GM20000 (cell line): ENCODE measurements around the gene NLRP3.
"Not testable (repeated sequence)": the region's sequence is repeated elsewhere in the genome, so short reads cannot be mapped to it uniquely, and the experiment has no call there.

Source experiments
- DNase-seq: peaks from one replicate; pipeline ENCODE4 v3.0.0; 2012; ENCODE audit warnings: low spot score
- TF ChIP-seq, protein P1 (sequence below): IDR thresholded peaks from 2 replicates; pipeline ENCODE4 v1.5.1; 2012; ENCODE audit warnings: mild to moderate bottlenecking, control low read depth; ENCODE audit errors: extremely low read depth, missing control alignments

NLRP3 gene

GRCh38 chr1:247465796-247466195, 49.8 kb downstream of the NLRP3 start:
- TF ChIP-seq, protein P1, sequence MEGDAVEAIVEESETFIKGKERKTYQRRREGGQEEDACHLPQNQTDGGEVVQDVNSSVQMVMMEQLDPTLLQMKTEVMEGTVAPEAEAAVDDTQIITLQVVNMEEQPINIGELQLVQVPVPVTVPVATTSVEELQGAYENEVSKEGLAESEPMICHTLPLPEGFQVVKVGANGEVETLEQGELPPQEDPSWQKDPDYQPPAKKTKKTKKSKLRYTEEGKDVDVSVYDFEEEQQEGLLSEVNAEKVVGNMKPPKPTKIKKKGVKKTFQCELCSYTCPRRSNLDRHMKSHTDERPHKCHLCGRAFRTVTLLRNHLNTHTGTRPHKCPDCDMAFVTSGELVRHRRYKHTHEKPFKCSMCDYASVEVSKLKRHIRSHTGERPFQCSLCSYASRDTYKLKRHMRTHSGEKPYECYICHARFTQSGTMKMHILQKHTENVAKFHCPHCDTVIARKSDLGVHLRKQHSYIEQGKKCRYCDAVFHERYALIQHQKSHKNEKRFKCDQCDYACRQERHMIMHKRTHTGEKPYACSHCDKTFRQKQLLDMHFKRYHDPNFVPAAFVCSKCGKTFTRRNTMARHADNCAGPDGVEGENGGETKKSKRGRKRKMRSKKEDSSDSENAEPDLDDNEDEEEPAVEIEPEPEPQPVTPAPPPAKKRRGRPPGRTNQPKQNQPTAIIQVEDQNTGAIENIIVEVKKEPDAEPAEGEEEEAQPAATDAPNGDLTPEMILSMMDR: no peak
- no peak for DNase-seq

DNA sequence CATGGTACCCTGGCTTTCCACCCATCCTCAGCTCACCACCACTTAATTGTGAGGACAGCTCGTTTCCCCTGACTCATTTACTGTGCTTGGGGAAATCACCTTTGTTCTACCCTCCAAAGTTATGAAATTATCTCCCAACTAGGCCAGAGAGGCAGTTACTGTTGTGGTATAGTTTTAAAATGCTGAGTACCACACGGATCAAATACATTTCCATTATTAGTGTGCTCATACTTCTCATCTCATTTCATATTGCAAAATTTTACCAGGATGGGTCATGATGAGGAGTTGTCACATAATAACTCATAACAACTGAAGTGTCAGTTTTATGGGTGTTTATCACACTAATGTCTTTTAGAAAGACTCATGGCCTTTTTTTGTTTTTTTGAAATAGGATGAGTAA, 51.2 kb downstream of the NLRP3 start:
- TF ChIP-seq, protein P1: no peak

DNA sequence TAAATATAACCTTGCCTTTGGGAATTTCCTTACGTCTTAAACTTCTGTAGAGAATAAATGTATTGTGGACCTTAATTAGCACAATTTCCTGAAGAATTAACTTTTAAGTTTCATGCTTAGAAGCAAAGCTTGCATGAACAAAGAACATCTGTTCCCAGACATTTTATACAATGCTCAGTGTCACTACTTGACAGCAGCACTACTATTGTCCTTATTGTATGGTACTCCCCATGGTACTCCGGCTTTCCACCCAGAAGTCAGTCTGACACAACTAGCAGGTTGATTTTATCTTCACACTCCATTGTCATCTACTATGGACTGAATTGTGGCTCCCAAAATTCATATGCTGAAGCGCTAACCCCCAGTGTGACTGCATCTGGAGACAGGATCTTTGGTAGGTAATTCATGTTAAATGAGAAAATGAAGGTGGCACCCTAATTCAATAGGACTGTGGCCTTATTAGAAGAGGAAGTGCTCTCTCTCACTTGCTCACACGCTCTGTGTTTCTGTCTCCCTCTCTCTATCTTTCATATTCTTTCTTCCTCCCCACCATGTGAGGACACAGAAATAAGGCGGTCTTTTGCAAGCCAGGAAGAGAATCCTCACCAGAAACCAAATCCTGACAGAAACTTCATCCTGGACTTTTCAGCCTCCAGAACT, 52.6 kb downstream of the NLRP3 start:
- TF ChIP-seq, protein P1: no peak
- no peak for DNase-seq

More for the DNA sequence above, 51.2 kb downstream of the NLRP3 start:
- DNase-seq: no peak

DNA sequence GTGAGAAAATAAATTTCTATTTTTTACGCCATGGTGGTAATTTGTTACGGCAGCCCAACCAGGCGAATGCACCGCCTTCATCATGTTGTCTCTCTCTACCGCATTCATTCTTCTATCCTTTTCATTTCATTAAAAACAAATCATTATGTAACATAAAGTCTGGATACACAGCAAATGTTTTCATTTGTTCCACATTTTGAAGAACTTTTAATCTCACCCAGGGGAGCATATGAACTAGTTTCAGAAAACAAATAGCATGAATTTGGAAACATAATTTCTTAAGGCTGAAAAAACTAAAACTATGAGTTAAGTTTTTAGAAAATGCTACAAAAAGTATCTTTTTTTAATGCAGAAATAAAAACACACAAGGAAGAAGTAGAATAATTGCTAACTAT, 53.2 kb downstream of the NLRP3 start:
- TF ChIP-seq, protein P1: no peak
- DNase-seq: no peak

GRCh38 chr1:247470942-247471429, 55.0 kb downstream of the NLRP3 start:
- not testable (repeated sequence) for DNase-seq

GRCh38 chr1:247471445-247472016, 55.6 kb downstream of the NLRP3 start:
- no peak for DNase-seq
- TF ChIP-seq, protein P1: no peak

GRCh38 chr1:247472035-247472434, 56.1 kb downstream of the NLRP3 start:
- TF ChIP-seq, protein P1: no peak
- no peak for DNase-seq

GRCh38 chr1:247474367-247474766, 58.4 kb downstream of the NLRP3 start:
- no peak for DNase-seq
- TF ChIP-seq, protein P1: no peak
